ENCODE measurements around the gene XPO6.

The XPO6 gene

DNA sequence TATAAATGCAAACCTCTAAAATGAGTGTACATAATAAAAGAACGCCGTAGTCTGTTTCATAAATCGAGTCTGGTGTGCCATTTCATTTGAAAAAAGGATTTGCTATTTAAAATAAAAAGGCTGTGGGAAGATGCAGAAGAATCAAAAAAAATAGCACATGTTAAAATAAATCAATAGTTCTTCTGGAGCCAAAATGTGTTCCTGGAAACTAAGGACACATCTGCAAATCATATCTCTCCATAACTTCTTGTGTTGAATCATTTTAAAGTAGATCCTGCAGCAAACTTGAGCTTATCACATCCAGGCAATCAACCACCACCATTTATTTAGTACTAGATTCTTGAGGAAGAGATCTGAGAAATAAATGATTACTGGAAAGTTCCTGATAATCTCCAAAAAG is 29.0 kb downstream of the XPO6 start:
- DNase-seq (ENCODE audit: low read depth) = no peak

DNA sequence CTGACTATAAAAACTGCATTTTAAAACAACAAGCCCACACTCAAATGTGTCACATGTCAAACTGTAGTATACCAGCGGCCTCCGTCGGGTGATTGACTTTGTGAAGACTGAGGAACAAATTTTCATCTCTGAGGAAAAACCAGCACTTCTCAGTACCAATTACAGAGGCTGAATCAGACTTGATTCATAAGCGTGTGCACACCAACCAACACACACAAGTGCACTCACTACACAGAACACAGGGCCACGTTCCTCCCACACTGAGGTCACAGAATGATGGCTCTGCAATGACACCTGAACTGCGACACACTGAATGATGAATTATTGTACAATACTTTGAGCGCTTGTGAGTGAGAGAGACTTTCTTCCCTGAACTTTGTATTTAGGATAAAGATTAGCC is 29.6 kb downstream of the XPO6 start:
- DNase-seq (ENCODE audit: low read depth) = peak; percentile 51

GRCh38 chr16:28181515-28181914 is 30.2 kb downstream of the XPO6 start:
- no peak for DNase-seq (ENCODE audit: low read depth)

DNA sequence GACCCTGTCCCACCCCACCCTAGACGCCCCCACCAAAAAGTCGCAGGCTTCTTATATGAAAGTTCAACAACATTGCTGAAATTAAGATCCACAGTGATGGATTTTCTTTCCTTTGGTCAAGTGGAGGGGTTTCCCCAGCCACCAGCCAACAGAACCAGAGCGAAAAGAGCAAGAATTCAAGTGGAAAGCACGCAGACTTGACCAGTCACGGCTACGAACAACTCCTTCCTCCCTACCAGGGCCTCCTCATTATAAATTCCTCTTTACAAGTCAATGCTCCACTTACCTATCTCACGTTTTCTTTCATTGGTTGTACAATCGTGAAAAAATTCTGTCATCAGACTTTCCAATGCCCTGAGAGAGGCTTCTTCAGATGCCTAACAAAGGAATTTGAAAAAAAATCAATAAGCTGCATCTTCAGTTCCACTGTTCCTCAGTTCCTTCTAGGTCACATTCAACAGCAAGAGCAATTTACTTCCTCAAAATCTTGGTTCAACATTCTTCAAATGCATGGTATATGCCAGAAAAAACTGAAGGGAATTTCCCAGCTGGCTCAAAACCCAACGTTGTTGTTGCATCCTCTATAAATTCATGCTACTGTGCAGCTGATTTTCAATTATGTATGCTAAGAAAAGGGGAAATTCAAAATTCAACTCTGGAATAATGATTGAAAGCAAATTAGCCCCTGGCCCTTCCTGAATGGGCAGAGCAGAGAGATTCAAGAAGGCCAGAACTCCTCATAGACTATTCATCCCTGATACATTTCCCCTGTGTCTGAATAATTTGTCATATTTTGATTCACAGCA is 30.9 kb downstream of the XPO6 start:
- DNase-seq (ENCODE audit: low read depth) = no peak

DNA sequence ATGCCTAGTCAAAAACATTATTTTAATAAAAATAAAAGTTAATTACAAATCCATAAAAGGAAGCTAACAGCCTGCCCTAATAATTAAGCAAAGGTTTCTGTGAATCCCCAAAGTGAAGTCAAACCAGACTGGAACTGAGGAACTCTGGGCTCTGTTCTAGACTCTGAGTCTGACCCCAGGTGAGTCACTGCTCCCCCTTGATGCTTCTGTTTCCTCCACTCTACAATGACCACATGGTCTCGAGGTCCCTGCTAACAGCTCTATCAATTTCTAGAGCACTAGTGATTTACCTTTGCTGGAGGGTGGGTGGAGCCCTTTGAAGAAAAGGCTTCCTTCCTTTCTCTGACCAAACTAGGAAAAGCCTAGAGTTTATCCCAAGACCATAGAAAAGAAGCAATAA is 32.4 kb downstream of the XPO6 start:
- DNase-seq (ENCODE audit: low read depth) = no peak

- no peak for DNase-seq (ENCODE audit: low read depth)
Measured at GRCh38 chr16:28175715-28176114, 36.0 kb downstream of the XPO6 start.

DNA sequence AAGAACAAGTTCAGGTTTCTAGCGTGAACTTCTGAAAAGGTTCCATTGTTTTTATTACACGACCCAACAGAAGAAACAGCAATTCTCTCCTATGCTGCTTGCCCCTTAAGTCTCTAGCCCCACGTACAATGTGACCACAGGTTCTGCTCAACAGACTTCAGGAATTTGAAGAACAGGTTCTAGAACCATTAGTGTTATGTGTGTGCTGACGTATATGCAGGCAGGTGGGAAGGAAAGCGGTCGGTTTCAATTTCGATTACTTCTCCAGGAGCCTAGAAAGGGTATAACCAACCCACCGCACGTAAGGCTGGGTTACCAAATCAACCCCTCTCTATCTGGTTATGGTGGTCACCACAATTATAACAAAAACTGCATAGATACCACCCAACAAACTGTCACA is 39.4 kb downstream of the XPO6 start:
- no peak for DNase-seq (ENCODE audit: low read depth)

- no peak for DNase-seq (ENCODE audit: low read depth)
Measured at GRCh38 chr16:28171816-28172215, 39.9 kb downstream of the XPO6 start.

GRCh38 chr16:28168991-28169554 is 42.7 kb downstream of the XPO6 start:
- no peak for DNase-seq (ENCODE audit: low read depth)

DNA sequence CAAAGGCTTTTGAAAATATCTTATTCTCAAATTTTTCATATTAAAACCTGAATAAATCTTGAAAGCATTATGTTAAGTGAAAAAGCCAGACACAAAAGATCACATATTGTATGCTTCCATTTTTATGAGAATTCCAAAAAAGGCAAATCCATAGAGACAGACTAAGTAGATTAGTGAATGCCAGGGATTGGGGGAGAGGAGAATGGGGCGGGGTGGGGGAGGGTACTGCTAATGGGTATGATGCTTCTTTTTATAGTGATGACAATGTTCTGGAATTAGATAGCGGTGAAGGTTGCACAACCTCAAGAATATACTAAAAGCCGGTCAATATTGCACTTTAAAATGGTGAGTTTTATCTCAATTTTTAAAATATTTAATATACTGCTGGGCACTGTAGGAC is 44.0 kb downstream of the XPO6 start:
- DNase-seq (ENCODE audit: low read depth) = no peak

DNA sequence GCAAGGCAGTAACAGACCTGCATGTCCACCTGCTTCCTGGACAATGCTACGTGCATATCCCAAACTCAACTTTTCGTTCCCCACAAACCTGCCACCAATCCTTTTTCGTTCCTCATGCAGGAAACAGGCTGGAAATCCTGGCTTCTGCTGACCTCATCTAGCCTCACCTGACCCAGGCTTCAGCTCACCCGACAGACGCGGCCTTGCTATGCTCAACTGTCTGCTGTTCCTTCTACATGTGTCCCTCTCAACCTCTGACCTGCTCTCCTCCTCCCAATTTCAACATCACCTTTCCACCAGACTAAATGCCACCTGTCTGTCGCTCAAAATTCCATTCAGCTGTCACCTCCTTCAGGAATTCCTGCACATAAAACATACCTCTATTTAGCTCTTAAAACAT is 44.5 kb downstream of the XPO6 start:
- DNase-seq (ENCODE audit: low read depth) = no peak

DNA sequence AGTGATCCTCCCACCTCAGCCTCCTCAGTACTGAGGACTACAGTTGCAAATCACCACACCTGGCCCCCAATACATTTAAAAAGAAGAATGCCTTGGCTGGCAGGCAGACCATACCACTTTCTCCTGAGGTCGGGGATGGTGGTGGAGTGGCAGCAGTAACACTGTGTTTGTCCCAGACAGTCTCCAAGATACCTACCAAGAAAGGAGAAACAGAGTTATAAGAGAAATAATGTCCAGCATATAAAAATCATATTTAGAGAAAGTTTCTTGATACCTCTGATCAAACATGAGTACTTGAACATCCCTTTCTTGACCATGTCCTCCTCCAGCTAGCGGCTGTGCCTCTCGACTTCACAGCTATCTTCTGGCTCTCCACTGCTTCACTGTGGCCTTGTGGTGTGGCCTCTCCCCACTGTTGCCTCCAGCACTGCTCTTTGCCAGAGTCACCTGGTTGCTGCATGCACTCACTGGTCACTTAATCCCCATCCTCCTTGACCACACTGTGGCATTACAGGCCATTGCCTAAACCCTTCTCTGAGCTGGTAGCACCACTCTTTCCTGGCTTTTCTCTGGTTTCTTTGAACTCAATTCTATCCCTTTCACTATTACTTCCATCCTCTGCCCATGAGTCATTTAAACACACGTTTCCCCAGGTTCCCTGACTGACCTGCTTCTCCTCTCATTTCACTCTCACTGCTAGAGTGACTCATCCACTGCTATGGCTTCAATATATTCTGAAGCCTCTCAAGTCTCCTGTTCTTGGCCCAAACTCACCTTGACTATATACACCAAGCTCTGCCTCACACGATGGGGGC is 45.2 kb downstream of the XPO6 start:
- no peak for DNase-seq (ENCODE audit: low read depth)

DNA sequence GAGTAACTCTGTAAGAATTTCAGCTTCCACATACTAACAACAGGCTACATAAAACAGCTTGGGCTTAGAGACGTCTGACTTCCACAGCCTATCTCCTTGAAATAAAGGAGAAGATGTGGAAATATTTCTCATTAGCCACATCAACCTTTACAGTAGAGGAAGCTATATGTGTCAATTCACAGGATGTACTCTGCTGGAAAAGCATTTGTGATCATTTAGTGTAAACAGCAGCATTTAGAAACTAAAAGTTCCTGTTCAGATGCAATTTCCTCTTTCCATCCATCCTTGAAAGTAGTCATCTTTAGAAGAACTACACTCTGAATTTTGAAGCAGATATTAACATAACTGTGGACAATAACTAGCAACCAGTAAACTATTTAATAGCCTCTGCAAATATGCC is 46.2 kb downstream of the XPO6 start:
- no peak for DNase-seq (ENCODE audit: low read depth)

GRCh38 chr16:28164140-28164539 is 47.6 kb downstream of the XPO6 start:
- no peak for DNase-seq (ENCODE audit: low read depth)

DNA sequence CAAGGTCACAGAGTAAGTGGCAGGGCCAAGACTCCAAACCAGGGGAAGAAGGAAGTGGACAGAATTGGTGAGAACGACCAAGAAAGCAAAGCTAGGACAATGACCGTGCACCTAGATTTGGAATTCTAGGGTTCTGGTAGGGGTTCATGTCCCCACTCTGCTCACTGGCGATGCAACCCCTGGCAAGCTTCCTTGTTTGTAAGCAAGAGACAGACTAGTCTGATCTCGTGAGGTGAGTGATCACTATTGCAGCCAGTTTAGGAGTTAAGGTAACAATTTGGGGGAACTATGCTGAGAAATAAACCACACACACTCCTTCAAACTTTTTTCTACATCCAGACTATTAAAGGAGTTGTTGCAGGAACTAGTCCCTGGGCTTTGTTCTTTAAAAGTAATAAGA is 48.1 kb downstream of the XPO6 start:
- DNase-seq (ENCODE audit: low read depth) = no peak

DNA sequence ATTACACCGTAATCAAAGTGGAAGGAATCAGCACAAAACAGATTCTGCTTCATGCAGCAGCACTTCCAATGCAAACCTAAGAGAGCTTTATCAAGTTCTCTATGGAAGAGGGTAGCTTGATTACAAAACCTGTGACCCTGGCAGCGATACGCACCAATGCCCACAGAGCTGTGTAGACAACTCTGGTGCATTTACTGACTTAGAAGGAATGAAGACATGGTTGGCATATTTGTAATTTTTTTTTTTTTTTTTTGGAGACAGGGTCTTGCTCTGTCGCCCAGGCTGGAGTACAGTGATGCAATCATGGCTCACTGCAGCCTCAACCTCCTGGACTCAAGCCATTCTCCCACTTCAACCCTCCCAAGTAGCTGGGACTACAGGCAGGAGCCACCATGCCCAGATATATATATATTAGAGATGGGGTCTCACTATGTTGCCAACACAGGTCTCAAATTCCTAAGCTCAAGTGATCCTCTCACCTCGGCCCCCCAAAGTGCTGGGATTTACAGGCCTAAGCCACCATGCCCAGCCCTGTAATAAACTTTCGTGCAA is 49.4 kb downstream of the XPO6 start:
- no peak for DNase-seq (ENCODE audit: low read depth)

- no peak for DNase-seq (ENCODE audit: low read depth)
Measured at GRCh38 chr16:28161626-28162025, 50.1 kb downstream of the XPO6 start.

DNA sequence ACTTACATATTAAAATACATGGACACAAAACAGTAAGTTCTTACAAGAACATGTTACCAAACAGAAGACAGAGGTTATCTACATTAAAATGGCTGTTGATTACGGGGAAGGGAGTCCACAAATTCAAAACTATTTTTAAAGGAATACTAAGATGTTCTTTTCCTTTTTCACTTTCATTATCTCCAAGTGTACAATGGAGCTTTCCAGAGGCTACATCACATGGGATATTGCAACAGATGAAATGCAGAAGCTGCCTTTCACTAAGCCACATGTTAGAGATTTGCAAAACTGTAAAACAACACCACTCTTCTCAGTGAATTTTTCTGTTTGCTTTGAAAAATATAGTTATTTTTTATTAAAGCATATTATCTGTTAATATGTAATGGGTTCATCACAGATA is 53.6 kb downstream of the XPO6 start:
- no peak for DNase-seq (ENCODE audit: low read depth)

DNA sequence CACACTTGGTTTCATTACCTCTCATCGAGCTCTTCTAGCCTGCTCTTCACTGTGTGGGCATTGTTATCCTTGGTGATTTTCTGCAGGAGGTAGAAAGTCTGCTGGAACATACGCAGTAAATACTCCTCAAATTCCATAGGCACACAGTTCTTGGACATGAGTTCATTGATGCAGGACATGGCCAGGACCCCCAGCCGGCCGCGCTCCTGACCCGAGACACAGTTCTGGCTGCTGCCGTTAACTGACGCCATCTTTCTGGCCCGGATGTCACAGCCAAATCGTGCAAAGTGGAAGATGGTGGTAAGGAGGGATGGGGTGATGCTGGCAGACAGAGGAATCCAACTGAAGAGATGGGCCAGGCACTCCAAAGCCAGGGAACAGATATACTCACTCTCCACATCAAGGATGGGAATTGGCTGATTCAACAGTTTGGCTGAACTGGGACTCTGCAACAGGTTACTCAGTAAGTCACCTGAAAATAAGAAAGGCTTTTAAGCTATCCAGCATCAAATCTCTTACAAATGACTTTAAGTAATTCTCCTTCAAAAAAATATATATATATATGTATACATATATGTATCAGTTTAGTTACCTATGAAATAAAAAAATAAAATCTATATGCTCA is 55.6 kb downstream of the XPO6 start:
- DNase-seq (ENCODE audit: low read depth) = no peak

GRCh38 chr16:28155293-28155692 is 56.5 kb downstream of the XPO6 start:
- DNase-seq (ENCODE audit: low read depth) = no peak

GRCh38 chr16:28151180-28151579 is 60.6 kb downstream of the XPO6 start:
- DNase-seq (ENCODE audit: low read depth) = no peak

Data from stimulated activated CD4-positive, alpha-beta T cell treated with anti-CD3 and anti-CD28 coated beads, Interleukin-2, amount 100 ng/mL, for 4 hours (primary cell).